Keratinocyte (primary cell): Measurements from ENCODE around the gene TAF6. TPM values are rescaled to one million over a fixed set of nuclear protein-coding genes. Genes with fewer than 3 reads are reported as not detected.
A peak's percentile ranks its signal among the peaks of the same experiment; 100 is the strongest.

ENCODE experiments used
- DNase-seq: peaks from one replicate; pipeline ENCODE4 v3.0.0-alpha.2; 2011; ENCODE audit warnings: low read depth, missing footprints, low spot score
- FAIRE-seq: peaks from 2 replicates; lab custom pipeline; 2011; peaks lifted over from hg19 to GRCh38; lab: Jason Lieb, UNC
- H2AFZ ChIP-seq: 2 replicates; pipeline ENCODE4 v1.6.0; 2012; ENCODE audit warnings: low read length, control low read depth, inconsistent platforms; ENCODE audit not compliant: control insufficient read depth
- H3K27ac ChIP-seq: 2 replicates; pipeline ENCODE4 v1.5.1; 2011; ENCODE audit warnings: low read length; ENCODE audit not compliant: control insufficient read depth, insufficient read depth
- H3K27me3 ChIP-seq: 3 replicates; pipeline ENCODE4 v1.6.0; 2011; ENCODE audit warnings: low read length; ENCODE audit not compliant: control insufficient read depth, insufficient read depth; ENCODE audit errors: extremely low read depth
- H3K36me3 ChIP-seq, 2 experiments: 2 replicates in 1 of 2; 3 replicates in 1 of 2; pipeline ENCODE4 v1.5.1; 2011; ENCODE audit warnings: low read length in 2 of 2, mild to moderate bottlenecking in 1 of 2; ENCODE audit not compliant: control insufficient read depth in 2 of 2, insufficient read depth in 2 of 2; ENCODE audit errors: extremely low read depth in 1 of 2
- H3K4me1 ChIP-seq: 3 replicates; pipeline ENCODE4 v1.5.1; 2011; ENCODE audit warnings: low read length; ENCODE audit not compliant: control insufficient read depth, insufficient read depth; ENCODE audit errors: extremely low read depth
- H3K4me2 ChIP-seq: 3 replicates; pipeline ENCODE4 v1.6.0; 2011; ENCODE audit warnings: low read depth, low read length; ENCODE audit not compliant: control insufficient read depth, insufficient read depth; ENCODE audit errors: extremely low read depth
- H3K4me3 ChIP-seq, 3 experiments: fragments of 200-600 bp in 1 of 3; sonication (generic) in 1 of 3; 2 replicates in 2 of 3; 3 replicates in 1 of 3; pipeline ENCODE4 v1.5.1; 2011 to 2016; ENCODE audit warnings: low read length in 3 of 3, mild to moderate bottlenecking in 3 of 3, control low read depth in 2 of 3, inconsistent platforms in 1 of 3, low read depth in 1 of 3, mixed read lengths in 1 of 3, mixed run types in 1 of 3, moderate library complexity in 1 of 3; ENCODE audit not compliant: control insufficient read depth in 2 of 3, insufficient read depth in 2 of 3; ENCODE audit errors: extremely low read depth in 1 of 3
- H3K79me2 ChIP-seq: 2 replicates; pipeline ENCODE4 v1.6.0; 2012; ENCODE audit warnings: low read length; ENCODE audit not compliant: control insufficient read depth, insufficient read depth
- H3K9ac ChIP-seq: 3 replicates; pipeline ENCODE4 v1.6.0; 2011; ENCODE audit warnings: low read length; ENCODE audit not compliant: control insufficient read depth, insufficient read depth; ENCODE audit errors: extremely low read depth
- H3K9me1 ChIP-seq: 3 replicates; pipeline ENCODE4 v1.6.0; 2011; ENCODE audit warnings: low read length; ENCODE audit not compliant: control insufficient read depth, insufficient read depth; ENCODE audit errors: extremely low read depth
- H3K9me3 ChIP-seq: 2 replicates; pipeline ENCODE4 v1.5.1; 2012; ENCODE audit warnings: low read depth, low read length; ENCODE audit not compliant: control insufficient read depth
- H4K20me1 ChIP-seq: 3 replicates; pipeline ENCODE4 v1.6.0; 2011; ENCODE audit warnings: low read length; ENCODE audit not compliant: control insufficient read depth, insufficient read depth; ENCODE audit errors: extremely low read depth
- CTCF ChIP-seq, 3 experiments: IDR thresholded peaks in 1 of 3; conservative IDR thresholded peaks in 1 of 3; optimal IDR thresholded peaks in 1 of 3; 2 replicates in 2 of 3; 3 replicates in 1 of 3; pipeline versions ENCODE3 to v1.5.1; 2011; ENCODE audit warnings: low read length in 3 of 3, mild to moderate bottlenecking in 3 of 3, moderate library complexity in 2 of 3, control low read depth in 1 of 3, inconsistent platforms in 1 of 3; ENCODE audit not compliant: insufficient read depth in 2 of 3; ENCODE audit errors: extremely low read depth in 1 of 3
- EZH2 ChIP-seq: IDR thresholded peaks from one replicate; pipeline ENCODE4 v1.6.1; 2012; ENCODE audit warnings: inconsistent platforms, mild to moderate bottlenecking, low read length, moderate library complexity
- dilution Hi-C: fragments of 300-500 bp; cut with MboI; formaldehyde crosslinking; loops from one replicate; pipeline ENCODE4 v1.7.0; 2020; ENCODE audit warnings: low sequenced_read_pairs; ENCODE audit not compliant: extremely low pct_ligation_motif_present
- polyA plus RNA-seq, 5 experiments: library from polyadenylated mRNA; depleted of rRNA in 3 of 5; stranded (reverse) in 3 of 5; stranded (forward) in 1 of 5; unstranded in 1 of 5; fragments of >200 nt; gene quantifications; 1 replicate in 1 of 5; 2 replicates in 3 of 5; 3 replicates in 1 of 5; pipeline versions ENCODE4 v1.2.1 to v1.2.3, GENCODE V29; 2011 to 2012; ENCODE audit warnings: missing spikeins in 2 of 5, low read depth in 1 of 5, low replicate concordance in 1 of 5

The TAF6 gene
- polyA plus RNA-seq, 1 donor (not counting 4 experiments of a cell fraction or from before 2014, with no cell fraction given), result 7.6 TPM

GRCh38 chr7:100100420-100101015 is 18.6 kb downstream of the TAF6 start:
- Histone ChIP-seq H3K9me3 (no peaks in the 10 kb centered on the region), H3K4me3 (peak overlapping the region; percentile 70 to 78 (median 75)), H3K27ac (peak overlapping the region; percentile 87), H3K9me1 (no peaks in the 10 kb centered on the region), H4K20me1 (peaks cover 6% of the 10 kb centered on the region), H3K4me1 (peaks cover 10% of the 10 kb centered on the region), H3K9ac (peak overlapping the region; percentile 90), H2AFZ (peak overlapping the region; percentile 32), H3K79me2 (peaks cover 36% of the 10 kb centered on the region), H3K4me2 (peak overlapping the region; percentile 74), H3K36me3 (peaks cover 32 to 47% of the 10 kb centered on the region in 2 experiments), H3K27me3 (no peaks in the 10 kb centered on the region)
- TF ChIP-seq CTCF (optimal IDR thresholded peaks at IDR 0.05 in 1 of 3, IDR thresholded peaks at IDR 0.05 in 1 of 3, conservative IDR thresholded peaks at IDR 0.05 in 1 of 3; ENCODE audit: extremely low read depth in 1 of 3, insufficient read depth in 2 of 3, low read length in 3 of 3), result no peak
- dilution Hi-C loops, result no loop called here
- DNase-seq (no peak), FAIRE-seq (no peak)

GRCh38 chr7:100099452-100099851 is 19.7 kb downstream of the TAF6 start:
- Histone ChIP-seq H3K36me3 (peaks cover 40 to 43% of the 10 kb centered on the region in 2 experiments), H3K9me1 (no peaks in the 10 kb centered on the region), H3K4me2 (peak overlapping the region; percentile 74), H2AFZ (no peak overlapping the region), H3K4me3 (peak overlapping the region in 2 of 3 experiments; percentile 70 to 78), H3K9me3 (no peaks in the 10 kb centered on the region), H3K27ac (peak overlapping the region; percentile 87), H3K27me3 (no peaks in the 10 kb centered on the region), H3K79me2 (peaks cover 36% of the 10 kb centered on the region), H3K9ac (peak overlapping the region; percentile 90), H3K4me1 (peaks cover 10% of the 10 kb centered on the region), H4K20me1 (peaks cover 6% of the 10 kb centered on the region)
- no peak for DNase-seq
- dilution Hi-C loops, result no loop called here
- TF ChIP-seq EZH2, result no peak
- TF ChIP-seq CTCF (optimal IDR thresholded peaks at IDR 0.05 in 1 of 3, IDR thresholded peaks at IDR 0.05 in 1 of 3, conservative IDR thresholded peaks at IDR 0.05 in 1 of 3; ENCODE audit: extremely low read depth in 1 of 3, insufficient read depth in 2 of 3, low read length in 3 of 3), result no peak
- FAIRE-seq, result no peak
